ENCODE results near the gene ST7L. TPM values are rescaled to one million over a fixed set of nuclear protein-coding genes. Genes with fewer than 3 reads are reported as not detected.
A peak's percentile ranks its signal among the peaks of the same experiment; 100 is the strongest.

ST7L gene
- total and polyA plus RNA-seq, 9 of the 15 experiments (the other 6 are each of a cell fraction or from before 2014, with no cell fraction given), result 9.0 to 32.5 (median 26.6) TPM

DNA sequence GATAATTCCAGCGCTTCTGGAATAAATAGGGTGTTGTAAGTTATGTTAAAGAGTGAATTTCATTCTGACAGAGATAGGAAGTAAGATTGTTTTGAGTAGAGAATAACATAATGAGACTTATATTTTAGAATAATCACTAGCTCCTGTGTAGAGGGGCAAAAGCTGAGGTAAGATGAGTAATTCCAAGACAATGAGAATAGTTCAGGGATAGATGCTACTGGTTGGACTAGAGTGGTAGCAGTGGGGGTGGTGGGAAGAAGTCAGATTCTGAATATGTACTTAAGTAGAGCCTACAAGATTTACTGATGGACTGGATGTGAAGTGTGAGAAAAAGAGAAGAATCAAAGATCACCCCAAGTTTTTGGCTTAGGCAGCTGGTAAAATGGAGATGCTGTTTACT is 32.3 kb upstream of the ST7L start:
- BruUV-seq (replicated peaks), result TSS peak; percentile 24
- intact Hi-C loops (cut with micrococcal nuclease), result no loop called here
- H3K79me2 ChIP-seq (ENCODE audit: control insufficient read depth, insufficient read depth, low read length), result peaks cover 63% of the 10 kb centered on the region

More for the DNA sequence above, 32.3 kb upstream of the ST7L start:
- no peak overlapping the region for H3K27ac ChIP-seq (ENCODE audit: extremely low read depth, low read depth, low read length)
- in situ Hi-C loops (cut with MboI), result no loop called here
- CTCF ChIA-PET (ENCODE audit: low intra/inter-chr PET ratio), result no interaction called here
- peaks cover under 1% of the 10 kb centered on the region for H3K9me1 ChIP-seq (ENCODE audit: control insufficient read depth, insufficient read depth, low read length)
- H2AFZ ChIP-seq (ENCODE audit: low read depth, low read length), result no peak overlapping the region
- TF ChIP-seq NFXL1 (CRISPR knock-in tag; IDR thresholded peaks at IDR 0.05) (no peak), MITF (IDR thresholded peaks at IDR 0.05) (no peak), ZNF384 (IDR thresholded peaks at IDR 0.05; ENCODE audit: low read depth, low read length) (no peak), RBM25 (IDR thresholded peaks at IDR 0.05; ENCODE audit: low read depth, low read length, severe bottlenecking) (no peak), PHB (CRISPR knock-in tag; IDR thresholded peaks at IDR 0.05) (no peak), CHCHD3 (CRISPR knock-in tag; IDR thresholded peaks at IDR 0.05) (no peak), ZNF707 (CRISPR knock-in tag; conservative IDR thresholded peaks at IDR 0.05) (no peak), YBX1 (IDR thresholded peaks at IDR 0.05) (no peak), ZNF354B (CRISPR knock-in tag; IDR thresholded peaks at IDR 0.05) (no peak), NFATC3 (IDR thresholded peaks at IDR 0.05) (no peak), DDX20 (tag; IDR thresholded peaks at IDR 0.05; ENCODE audit: low read depth) (no peak)
- TF ChIP-seq, protein P1, sequence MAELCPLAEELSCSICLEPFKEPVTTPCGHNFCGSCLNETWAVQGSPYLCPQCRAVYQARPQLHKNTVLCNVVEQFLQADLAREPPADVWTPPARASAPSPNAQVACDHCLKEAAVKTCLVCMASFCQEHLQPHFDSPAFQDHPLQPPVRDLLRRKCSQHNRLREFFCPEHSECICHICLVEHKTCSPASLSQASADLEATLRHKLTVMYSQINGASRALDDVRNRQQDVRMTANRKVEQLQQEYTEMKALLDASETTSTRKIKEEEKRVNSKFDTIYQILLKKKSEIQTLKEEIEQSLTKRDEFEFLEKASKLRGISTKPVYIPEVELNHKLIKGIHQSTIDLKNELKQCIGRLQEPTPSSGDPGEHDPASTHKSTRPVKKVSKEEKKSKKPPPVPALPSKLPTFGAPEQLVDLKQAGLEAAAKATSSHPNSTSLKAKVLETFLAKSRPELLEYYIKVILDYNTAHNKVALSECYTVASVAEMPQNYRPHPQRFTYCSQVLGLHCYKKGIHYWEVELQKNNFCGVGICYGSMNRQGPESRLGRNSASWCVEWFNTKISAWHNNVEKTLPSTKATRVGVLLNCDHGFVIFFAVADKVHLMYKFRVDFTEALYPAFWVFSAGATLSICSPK (IDR thresholded peaks at IDR 0.05; ENCODE audit: borderline replicate concordance), result no peak
- H3K4me3 ChIP-seq, result no peak overlapping the region
- no peaks in the 10 kb centered on the region for H3K27me3 ChIP-seq (ENCODE audit: control insufficient read depth in 2 of 2, insufficient read depth in 2 of 2, low read length in 2 of 2)
- no peaks in the 10 kb centered on the region for H4K20me1 ChIP-seq (replicated peaks; ENCODE audit: control insufficient read depth, insufficient read depth, low read length)
- no peaks in the 10 kb centered on the region for H3K9me3 ChIP-seq (replicated peaks; ENCODE audit: control insufficient read depth, insufficient read depth, low read depth, low read length)
- peaks cover 96% of the 10 kb centered on the region for H3K36me3 ChIP-seq (ENCODE audit: control insufficient read depth, insufficient read depth, low read length)
- ATAC-seq (no peak), FAIRE-seq (no peak), DNase-seq (ENCODE audit: extremely low read depth in 1 of 4, low spot score in 3 of 4) (no peak)
- H3K9ac ChIP-seq (ENCODE audit: insufficient read depth in 1 of 2, low read depth in 2 of 2, low read length in 2 of 2), result no peak overlapping the region
- no peaks in the 10 kb centered on the region for H3K4me1 ChIP-seq (replicated peaks in 1 of 2; ENCODE audit: control insufficient read depth in 2 of 2, insufficient read depth in 2 of 2, low read length in 2 of 2)
- H3K4me2 ChIP-seq (ENCODE audit: insufficient read depth, low read length), result no peak overlapping the region
- WGBS (ENCODE audit: insufficient coverage, low coverage, missing lambda C conversion rate), result 100% methylated on average over 1 of the region's 1 CpG
- POLR2A ChIA-PET, result interaction anchor here (1.2 to 7.0 kb wide), 5 partner anchors 10 to 22 kb away, joined by 3 to 48 read pairs (median 5); partner anchors contain the start of gene MOV10

Data from K562 (cell line).